Activated naive CD4-positive, alpha-beta T cell (primary cell): ENCODE results near the gene ADGRE2.
"Not testable (repeated sequence)": the region's sequence is repeated elsewhere in the genome, so short reads cannot be mapped to it uniquely, and the experiment has no call there.

Experiments used
- DNase-seq, 4 experiments: peaks; one replicate each; lab custom pipeline; 2025; lab: John Stamatoyannopoulos, UW

The ADGRE2 gene

GRCh38 chr19:14778110-14778845 lies at the start of gene ADGRE2:
TSS of gene ADGRE2 (minus strand) at chr19:14778560. CDS start at chr19:14776756, 1,804 bp downstream.
- not testable (repeated sequence) for DNase-seq

DNA sequence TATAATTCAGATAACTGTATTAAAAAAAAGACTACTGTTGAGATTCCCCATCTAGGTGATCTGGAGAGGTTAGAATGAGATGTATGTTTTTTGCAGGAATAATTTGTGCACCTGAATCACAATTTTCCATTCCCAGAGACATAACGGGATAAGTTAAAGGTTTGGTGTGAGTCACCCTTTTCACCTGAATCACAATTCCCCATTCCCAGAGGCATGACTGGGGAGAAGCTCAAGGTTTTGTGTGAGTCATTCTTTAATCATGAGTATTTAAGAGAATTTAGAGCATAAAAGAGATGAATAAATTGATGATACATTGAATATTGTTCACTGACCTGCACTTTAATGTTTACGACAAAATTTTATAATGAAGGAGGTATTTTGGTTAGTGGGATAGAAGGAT lies 47.6 kb upstream of the ADGRE2 start:
- DNase-seq, result no peak

DNA sequence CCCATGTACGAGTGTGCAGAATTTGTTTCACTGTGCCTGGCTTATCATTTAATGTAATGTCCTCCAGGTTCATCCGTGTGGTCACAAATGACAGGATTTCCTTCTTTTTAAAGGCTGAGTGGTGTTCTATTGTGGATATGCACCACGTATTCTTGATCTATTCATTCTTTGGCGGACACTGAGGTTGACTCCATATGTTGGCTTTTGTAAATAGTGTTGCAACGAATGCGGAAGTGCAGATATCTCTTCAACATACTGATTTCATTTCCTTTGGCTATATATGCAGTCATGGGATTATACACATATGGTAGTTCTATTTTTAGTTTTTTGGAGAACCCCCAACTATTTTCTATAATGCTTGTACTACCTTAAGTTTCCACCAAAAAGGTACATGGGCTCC lies 43.6 kb upstream of the ADGRE2 start:
- no peak for DNase-seq

- DNase-seq, result no peak
Observed at GRCh38 chr19:14818588-14818987, 40.2 kb upstream of the ADGRE2 start.

- no peak for DNase-seq
Observed at GRCh38 chr19:14817052-14817451, 38.7 kb upstream of the ADGRE2 start.

- no peak for DNase-seq
Observed at GRCh38 chr19:14814982-14815652, 36.8 kb upstream of the ADGRE2 start.

GRCh38 chr19:14809272-14810057 lies 31.1 kb upstream of the ADGRE2 start:
- DNase-seq, result no peak

DNA sequence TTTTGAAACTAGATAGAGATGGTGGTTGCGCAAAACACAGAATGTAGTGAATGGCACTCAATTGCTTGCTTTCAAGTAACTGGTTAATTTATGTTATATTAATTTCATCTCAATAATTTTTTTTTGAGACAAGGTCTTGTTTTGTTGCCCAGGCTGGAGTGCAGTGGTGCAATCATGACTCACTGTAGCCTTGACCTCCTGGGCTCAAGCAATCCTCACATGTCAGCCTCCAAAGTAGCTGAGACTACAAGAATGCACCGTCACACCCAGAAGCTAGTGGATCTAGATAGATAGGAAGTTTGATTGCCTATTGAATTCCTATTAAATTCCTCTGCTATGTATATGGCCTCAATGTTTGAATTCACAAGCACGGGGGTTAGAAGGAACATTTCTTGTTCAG lies 26.4 kb upstream of the ADGRE2 start:
- no peak for DNase-seq

- DNase-seq, result no peak
Observed at GRCh38 chr19:14798760-14799159, 20.4 kb upstream of the ADGRE2 start.

DNA sequence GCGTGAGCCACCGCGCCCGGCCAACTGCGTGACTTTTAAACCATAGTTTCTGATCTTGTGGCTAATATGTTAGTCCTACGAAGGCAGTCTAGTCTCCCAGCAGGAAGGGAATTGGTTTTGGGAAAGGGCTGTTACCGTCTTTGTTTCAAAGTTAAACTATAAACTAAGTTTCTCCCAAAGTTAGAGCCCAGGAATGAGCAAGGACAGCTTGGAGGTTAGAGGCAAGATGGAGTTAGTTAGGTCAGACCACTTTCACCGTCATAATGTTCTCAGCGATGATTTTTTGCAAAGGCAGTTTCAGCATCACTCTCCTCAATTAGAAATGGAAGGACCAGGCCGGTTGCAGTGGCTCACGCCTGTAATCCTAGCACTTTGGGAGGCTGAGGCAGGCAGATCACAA lies 17.7 kb upstream of the ADGRE2 start:
- no peak for DNase-seq

DNA sequence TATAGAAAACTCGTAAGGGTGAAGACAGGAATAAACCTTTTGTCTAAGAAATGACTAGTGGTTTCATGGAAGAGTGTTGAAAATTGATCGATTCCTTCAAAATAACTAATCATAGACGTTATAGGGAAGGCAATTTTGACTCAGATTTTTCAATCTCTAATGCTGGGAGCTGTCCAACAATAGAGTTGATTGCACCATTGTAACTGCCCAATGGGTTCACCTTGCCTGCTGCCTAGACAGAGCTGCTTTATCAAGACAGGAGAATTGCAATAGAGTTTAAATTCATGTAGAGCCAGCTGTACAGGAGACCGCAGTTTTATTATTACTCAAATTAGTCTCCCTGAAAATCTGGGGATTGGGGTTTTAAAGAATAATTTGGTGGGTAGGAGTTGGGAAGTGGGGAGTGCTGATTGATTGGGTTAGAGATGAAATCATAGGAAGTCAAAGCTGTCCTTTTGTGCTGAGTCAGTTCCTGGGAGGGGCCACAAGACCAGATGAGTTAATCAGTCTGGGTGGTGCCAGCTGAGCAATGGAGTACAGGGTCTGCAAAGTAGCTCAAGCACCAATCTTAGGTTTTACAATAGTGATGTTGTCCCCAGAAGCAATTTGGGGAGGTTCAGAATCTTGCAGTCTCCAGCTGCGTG lies 16.8 kb upstream of the ADGRE2 start:
- DNase-seq, result no peak

DNA sequence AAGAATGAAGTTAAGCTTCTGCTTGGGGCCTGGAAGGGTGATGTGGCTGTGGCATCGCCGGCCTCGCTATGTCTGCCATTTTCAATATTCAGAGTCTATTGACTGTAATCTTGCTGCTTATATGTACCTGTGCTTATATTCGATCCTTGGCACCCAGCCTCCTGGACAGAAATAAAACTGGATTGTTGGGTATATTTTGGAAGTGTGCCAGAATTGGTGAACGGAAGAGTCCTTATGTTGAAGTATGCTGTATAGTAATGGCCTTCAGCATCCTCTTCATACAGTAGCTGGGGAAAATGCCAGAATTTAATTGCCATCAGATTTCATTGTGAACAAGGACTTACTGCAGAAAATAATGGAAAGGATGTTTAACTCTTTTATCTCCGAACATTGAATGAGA lies 13.9 kb upstream of the ADGRE2 start:
- not testable (repeated sequence) for DNase-seq

- DNase-seq, result peak in 1 of 4 experiments; percentile 5
Observed at GRCh38 chr19:14786421-14786851, 8.1 kb upstream of the ADGRE2 start.

DNA sequence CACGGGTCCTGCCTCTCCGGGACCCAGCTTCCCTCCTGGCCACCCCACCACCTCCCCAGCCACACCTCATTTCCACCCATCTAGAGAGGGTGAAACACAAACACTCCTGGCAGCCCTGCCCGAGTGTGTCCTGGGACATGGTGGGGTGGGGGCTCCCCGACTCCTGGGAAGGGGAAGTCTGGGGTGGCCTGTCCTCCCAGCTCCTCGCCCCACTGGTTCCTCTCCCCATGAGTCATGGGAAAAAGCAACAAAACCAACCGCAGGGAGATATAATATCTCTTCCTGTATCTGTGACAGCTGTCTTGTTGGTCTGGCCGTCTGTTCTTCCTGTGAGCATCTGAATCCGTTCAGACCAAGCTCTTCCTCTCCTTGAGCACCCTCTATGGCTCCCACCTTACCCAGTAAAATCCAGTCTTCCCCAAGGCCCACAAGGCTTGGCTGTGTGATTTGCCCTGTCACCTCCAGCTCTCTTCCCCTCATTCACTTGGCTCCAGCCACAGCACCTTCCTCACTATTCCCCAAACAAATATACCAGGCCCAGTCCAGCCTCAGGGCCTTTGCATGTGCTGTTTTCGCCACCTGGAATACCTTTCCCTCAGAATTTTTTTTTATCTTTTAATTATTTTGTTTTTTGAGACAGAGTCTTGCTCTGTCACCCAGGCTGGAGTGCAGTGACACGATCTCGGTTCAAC lies 6.9 kb upstream of the ADGRE2 start:
- DNase-seq, result not testable (repeated sequence)

GRCh38 chr19:14784730-14785101 lies 6.4 kb upstream of the ADGRE2 start:
- DNase-seq, result not testable (repeated sequence)

GRCh38 chr19:14783410-14783998 lies 5.1 kb upstream of the ADGRE2 start:
- not testable (repeated sequence) for DNase-seq

- DNase-seq, result no peak
Observed at GRCh38 chr19:14782626-14783409, 4.5 kb upstream of the ADGRE2 start.

- not testable (repeated sequence) for DNase-seq
Observed at GRCh38 chr19:14781713-14782536, 3.6 kb upstream of the ADGRE2 start.

GRCh38 chr19:14780622-14781225 lies 2.4 kb upstream of the ADGRE2 start:
- not testable (repeated sequence) for DNase-seq
